ENCODE data around the gene USP48.
"Not testable (repeated sequence)": the region's sequence is repeated elsewhere in the genome, so short reads cannot be mapped to it uniquely, and the experiment has no call there.

Gene USP48

GRCh38 chr1:21814241-21814918 is 31.4 kb upstream of the USP48 start:
- FAIRE-seq, result no peak

DNA sequence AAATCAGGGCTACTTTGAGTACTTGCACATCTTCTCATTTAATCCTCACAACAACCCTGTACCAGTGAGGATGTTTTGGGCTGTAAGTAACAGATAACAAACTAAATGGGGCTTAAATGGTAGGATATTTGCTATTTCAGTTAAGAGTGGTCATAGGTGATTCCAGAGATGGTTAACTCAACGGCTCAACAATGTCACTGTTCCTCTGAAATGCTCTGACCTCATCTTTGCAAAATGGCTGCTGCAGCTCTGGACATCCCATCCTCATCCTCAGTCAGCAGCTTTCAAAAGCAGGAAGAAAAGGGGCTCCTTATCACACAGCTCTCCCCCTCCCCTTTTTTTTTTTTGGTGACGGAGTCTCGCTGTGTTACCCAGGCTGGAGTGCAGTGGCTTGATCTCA is 30.6 kb upstream of the USP48 start:
- no peak for FAIRE-seq

DNA sequence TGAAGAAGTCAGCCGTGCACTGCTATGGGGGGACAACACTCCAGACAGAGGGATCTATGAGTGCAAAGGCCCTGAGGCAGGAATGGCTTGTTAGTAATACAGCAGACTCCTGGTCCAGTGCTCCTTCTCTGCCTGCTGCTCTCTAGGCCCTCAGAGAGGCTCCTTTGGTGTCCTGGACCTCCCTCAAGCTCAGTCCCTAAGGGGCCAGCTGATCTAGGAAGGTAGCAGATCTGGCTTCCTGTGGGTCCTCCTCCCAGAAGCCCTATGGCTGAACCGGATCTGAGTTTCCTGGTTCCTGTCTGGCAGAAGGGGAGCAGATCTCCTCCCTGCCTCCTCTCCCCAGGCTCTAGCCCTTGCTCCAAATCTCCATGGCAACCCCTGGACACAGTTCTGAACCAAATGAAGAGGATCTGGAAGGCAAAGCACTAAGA is 28.9 kb upstream of the USP48 start, which contains the start of gene LDLRAD2:
Gene LDLRAD2, plus strand, starts transcription at position 391 of the 431 bp plus-strand sequence. CDS start 187 bp downstream, outside the sequence.
- no peak for FAIRE-seq

- FAIRE-seq, result no peak
These were observed 21.6 kb upstream of the USP48 start for GRCh38 chr1:21804536-21804935.

DNA sequence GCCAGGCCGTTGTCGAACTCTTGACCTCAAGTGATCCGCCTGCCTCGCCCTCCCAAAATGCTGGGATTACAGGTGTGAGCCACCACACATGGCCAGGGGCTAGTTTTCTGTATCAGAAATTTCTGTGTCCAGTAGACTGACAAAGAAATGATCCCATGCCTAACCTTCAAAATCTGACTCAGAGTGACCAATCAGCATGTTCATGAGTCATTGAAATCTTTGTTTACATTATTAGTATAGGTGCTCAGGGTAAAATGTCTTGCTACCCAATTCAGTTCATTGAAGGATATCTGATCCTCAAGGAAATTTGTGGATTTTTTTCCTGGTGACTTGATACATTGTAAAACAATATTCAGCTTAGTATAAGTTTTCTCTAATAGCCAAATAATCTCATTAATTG is 18.2 kb upstream of the USP48 start:
- FAIRE-seq, result no peak

- no peak for FAIRE-seq
These were observed 16.8 kb upstream of the USP48 start for GRCh38 chr1:21799730-21800129.

GRCh38 chr1:21795075-21795474 is 12.1 kb upstream of the USP48 start:
- no peak for FAIRE-seq

- FAIRE-seq, result no peak
These were observed 11.7 kb upstream of the USP48 start for GRCh38 chr1:21794656-21795055.

- no peak for FAIRE-seq
These were observed 10.2 kb upstream of the USP48 start for GRCh38 chr1:21793104-21793503.

- FAIRE-seq, result no peak
These were observed 3.7 kb upstream of the USP48 start for GRCh38 chr1:21786640-21787039.

- FAIRE-seq, result not testable (repeated sequence)
These were observed 2.8 kb upstream of the USP48 start for GRCh38 chr1:21785764-21786163.

DNA sequence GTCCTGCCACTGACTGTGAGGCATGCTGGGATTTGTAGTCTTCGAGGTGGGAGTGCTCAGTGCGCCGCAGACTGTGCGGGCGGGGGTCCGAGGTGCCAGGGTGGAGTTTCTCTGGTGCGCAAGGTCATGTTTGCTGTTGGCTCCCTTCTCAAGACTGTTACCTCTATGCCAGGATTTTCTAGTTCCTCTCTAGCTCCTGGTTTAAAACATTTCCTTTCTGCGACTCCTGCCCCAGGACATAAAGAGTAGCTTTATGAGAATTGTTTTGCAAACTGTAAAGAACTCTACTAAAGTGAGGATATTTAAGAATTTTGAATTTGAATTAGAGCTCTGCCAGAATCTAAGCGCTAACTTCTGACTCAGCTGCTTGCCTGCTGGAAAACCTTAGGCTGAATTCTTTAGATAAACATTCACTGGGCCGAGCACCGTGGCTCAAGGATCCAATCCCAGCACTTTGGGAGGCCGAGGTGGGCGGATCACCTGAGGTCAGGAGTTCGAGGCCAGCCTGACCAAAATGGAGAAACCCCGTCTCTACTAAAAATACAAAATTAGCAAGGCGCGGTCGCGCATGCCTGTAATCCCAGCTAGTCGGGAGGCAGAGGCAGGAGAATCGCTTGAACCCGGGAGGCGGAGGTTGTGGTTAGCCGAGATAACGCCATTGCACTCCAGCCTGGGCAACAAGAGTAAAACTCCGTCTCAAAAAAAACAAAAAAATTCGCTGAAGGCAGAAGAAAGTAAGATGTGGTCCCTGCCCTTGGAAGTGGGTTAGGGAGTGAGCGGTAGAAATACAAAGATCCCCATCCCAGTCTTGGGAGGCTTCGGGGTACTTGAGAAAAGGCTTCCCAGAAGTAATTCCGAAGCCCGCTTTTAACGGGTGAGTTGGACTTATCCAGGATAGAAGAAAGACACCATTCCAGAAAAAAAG is 992 bp upstream of the USP48 start:
- peak; percentile 85 for FAIRE-seq

- no peak for FAIRE-seq
These were observed 541 bp downstream of the USP48 start for GRCh38 chr1:21782349-21782867.

GRCh38 chr1:21781815-21782348 is 1.1 kb downstream of the USP48 start:
- FAIRE-seq, result no peak

- FAIRE-seq, result no peak
These were observed 3.1 kb downstream of the USP48 start for GRCh38 chr1:21779613-21780521.

DNA sequence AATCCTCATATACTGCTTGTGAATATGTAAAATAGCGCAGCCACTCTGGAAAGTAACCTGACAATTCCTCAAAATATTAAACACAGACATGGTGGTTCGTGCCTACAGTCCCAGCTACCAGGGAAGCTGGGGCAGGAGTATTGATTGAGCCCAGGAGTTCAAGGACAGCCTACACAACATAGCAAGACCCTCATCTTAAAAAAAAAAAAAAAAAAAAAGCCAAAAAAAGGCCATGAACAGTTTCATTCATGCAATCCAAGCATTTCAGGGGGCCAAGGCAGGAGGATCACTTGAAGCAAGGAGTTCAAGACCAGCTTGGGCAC is 4.6 kb downstream of the USP48 start:
- FAIRE-seq, result no peak

DNA sequence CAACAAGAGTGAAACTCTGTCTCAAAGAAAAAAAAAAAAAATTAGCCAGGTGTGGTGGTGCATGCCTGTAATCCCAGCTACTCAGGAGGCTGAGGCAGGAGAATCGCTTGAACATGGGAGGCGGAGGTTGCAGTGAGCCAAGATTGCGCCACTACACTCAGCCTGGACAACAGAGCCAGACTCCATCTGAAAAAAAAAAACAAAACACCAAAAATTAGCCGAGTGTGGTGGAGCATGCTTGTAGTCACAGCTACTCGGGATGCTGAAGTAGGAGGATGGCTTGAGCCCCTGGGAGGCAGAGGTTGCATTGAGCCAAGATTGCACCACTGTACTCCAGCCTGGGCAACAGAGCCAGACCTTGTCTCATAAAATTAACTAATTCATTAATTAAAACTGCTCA is 6.0 kb downstream of the USP48 start:
- not testable (repeated sequence) for FAIRE-seq

DNA sequence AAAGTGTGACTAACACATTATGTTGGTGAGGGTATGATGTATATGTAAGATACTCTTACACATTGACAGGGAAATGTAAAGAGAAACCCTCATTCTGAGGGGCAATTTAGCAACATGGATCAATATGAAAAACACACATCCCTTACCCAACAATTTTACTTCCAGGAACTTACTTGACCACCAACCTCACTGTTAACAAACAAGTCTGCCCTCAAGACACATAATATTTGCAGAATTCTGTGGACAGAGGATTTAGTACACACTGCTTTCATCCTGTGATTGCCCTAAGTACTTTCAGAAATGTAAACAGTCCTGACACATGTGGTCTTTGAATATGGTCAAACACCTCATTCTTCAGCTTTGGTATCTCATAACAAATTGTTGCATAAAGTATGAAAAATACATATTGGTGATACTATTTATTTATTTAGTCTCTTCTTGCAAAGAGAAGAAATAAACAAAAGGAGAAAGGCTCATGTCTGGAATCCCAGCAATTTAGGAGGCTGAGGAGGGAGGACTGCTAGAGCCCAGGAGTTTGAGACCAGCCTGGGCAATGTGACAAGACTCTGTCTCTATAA is 6.9 kb downstream of the USP48 start:
- FAIRE-seq, result no peak

DNA sequence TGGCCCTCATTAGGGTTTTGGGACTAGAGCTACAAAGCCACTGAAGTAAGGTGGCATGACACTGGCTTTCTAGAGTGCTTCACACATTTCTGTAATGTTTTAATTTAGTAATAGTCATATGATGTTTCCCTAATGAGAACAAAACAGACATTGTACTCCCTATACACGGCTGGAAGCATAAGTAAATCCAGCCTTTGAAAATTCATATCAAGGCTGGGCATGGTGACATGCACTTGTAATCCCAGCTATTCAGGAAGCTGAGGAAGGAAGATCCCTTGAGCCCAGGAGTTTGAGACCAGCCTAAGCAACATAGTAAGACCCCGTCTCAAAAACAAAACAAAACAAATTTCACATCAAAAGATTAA is 7.4 kb downstream of the USP48 start:
- FAIRE-seq, result no peak

- no peak for FAIRE-seq
These were observed 8.0 kb downstream of the USP48 start for GRCh38 chr1:21774835-21775549.

DNA sequence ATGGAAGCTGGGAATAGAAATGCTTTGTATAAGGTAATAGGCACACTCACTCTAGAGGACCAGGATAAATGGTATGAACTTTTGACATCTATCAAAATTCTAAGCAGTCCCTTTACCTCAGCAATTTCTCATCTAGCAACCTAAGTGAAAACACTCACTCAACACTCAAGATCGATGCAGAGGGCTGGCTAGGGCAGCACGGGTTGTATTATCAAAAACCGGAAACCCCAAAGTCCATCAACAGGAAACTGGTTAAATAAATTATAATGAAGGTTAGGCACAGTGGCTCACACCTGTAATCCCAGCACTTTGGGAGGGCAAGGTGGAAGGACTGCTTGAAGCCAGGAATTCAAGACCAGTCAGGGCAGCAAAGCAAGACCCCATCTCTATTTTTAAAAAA is 9.4 kb downstream of the USP48 start:
- FAIRE-seq, result no peak

GRCh38 chr1:21771672-21772071 is 11.3 kb downstream of the USP48 start:
- FAIRE-seq, result not testable (repeated sequence)
